HUES64 (cell line): ENCODE measurements around the gene NUDT16.
"Not testable (repeated sequence)": the region's sequence is repeated elsewhere in the genome, so short reads cannot be mapped to it uniquely, and the experiment has no call there.

ENCODE experiments used
- H3K27ac ChIP-seq: 2 replicates; pipeline ENCODE4 v1.7.0; 2013; ENCODE audit warnings: low read depth, low read length, inconsistent platforms
- H3K27me3 ChIP-seq: 2 replicates; pipeline ENCODE4 v1.6.1; 2013; ENCODE audit warnings: mild to moderate bottlenecking, low read length; ENCODE audit not compliant: insufficient read depth
- H3K36me3 ChIP-seq: 2 replicates; pipeline ENCODE4 v1.6.1; 2013; ENCODE audit warnings: mild to moderate bottlenecking, low read length; ENCODE audit not compliant: insufficient read depth
- H3K4me1 ChIP-seq: 2 replicates; pipeline ENCODE4 v1.6.1; 2013; ENCODE audit warnings: mild to moderate bottlenecking, low read length, moderate library complexity; ENCODE audit not compliant: insufficient read depth
- H3K4me3 ChIP-seq: 2 replicates; pipeline ENCODE4 v1.5.1; 2013; ENCODE audit warnings: mild to moderate bottlenecking, low read length, moderate library complexity
- H3K9ac ChIP-seq: 2 replicates; pipeline ENCODE4 v1.6.1; 2013; ENCODE audit warnings: mild to moderate bottlenecking, low read depth, low read length
- H3K9me3 ChIP-seq: 2 replicates; pipeline ENCODE4 v1.6.1; 2013; ENCODE audit warnings: low read depth, low read length; ENCODE audit not compliant: insufficient read depth
- WGBS: fragments of 150-250, 120-280 bp; methylation state at CpG from one replicate; pipeline ENCODE4 v1.1.7; 2013; ENCODE audit warnings: missing lambda C conversion rate; 5-methylcytosine and 5-hydroxymethylcytosine counted together

Gene NUDT16

DNA sequence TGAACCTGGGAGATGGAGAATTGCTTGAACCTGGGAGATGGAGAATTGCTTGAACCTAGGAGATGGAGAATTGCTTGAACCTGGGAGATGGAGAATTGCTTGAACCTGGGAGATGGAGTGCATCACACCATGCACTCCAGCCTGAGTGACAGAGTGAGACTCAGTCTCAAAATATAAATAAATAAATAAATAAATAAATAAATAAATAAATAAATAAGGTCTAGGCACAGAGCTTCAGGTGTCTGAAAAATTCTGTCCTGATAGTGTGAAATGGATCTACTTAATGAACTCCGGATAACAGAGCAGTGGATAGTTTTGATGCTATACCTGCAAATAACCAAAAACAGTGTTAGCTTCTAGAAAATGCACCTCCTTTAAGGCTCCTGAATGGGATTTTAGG, 24.3 kb upstream of the NUDT16 start:
- H3K36me3 ChIP-seq = no peaks in the 10 kb centered on the region
- H3K4me3 ChIP-seq = no peak overlapping the region
- H3K9me3 ChIP-seq = no peaks in the 10 kb centered on the region
- WGBS = 93% methylated on average over 1 of the region's 1 CpG
- no peaks in the 10 kb centered on the region for H3K27me3 ChIP-seq
- no peak overlapping the region for H3K9ac ChIP-seq
- no peak overlapping the region for H3K27ac ChIP-seq
- peaks cover 6% of the 10 kb centered on the region; the same call in 1 of the 2 replicates for H3K4me1 ChIP-seq

DNA sequence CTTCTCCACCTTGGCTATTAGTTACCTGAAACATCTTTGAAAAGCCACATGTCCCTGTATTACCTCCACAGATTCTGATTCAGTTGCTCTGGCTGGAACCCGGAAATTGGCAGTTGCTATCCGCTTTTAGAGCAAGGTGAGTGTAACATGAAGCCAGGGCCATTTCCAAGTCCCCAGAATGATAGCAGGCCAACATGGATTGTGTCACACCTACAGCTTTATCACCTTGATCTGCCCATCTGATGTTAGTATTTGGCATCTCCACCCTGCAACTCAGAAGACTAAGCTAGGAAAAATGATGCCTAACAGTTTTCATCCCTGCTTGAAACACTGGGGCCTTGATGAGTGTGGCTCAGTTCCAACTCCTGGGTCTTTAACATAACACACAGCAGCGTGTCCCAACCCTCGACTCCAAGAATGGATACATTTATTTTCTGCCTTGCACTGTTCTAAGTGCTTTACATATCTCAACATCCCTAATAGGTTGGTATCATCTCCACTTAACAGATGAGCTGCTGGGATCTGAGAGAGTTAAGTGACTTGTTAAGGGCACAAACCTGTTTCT, 21.3 kb upstream of the NUDT16 start:
- Histone ChIP-seq H3K36me3 (no peaks in the 10 kb centered on the region), H3K4me1 (0 out of 2 replicates have a peak, but pooled peaks cover 3% of the 10 kb centered on the region), H3K4me3 (no peak overlapping the region), H3K27me3 (no peaks in the 10 kb centered on the region), H3K9ac (no peak overlapping the region), H3K27ac (no peak overlapping the region), H3K9me3 (no peaks in the 10 kb centered on the region)
- 96% methylated on average over 4 of the region's 4 CpGs for WGBS

DNA sequence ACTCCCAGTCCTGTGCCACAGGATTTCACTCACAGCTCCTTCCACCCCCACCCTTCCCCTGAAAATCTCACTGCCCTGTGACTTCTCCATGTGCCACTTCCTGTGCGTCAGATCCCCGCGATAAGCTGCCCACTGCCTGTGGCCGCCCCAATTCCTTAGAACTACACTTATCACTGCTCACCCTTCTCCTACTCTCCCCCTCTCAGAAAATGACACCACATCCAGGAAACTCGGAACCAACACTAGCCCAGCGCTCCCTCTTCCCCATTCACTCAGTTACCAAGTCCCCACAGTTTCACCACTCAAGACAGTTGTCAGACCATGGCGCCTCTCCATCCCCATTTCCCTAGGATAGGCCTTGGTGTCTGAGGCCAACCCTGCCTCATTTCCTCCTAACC, 20.5 kb upstream of the NUDT16 start:
- peak overlapping the region; percentile 73 for H3K4me3 ChIP-seq
- H3K9ac ChIP-seq, H3K36me3 ChIP-seq, H3K4me1 ChIP-seq, H3K27me3 ChIP-seq, H3K27ac ChIP-seq, H3K9me3 ChIP-seq: not testable (repeated sequence)
- WGBS = 88% methylated on average over 7 of the region's 7 CpGs

DNA sequence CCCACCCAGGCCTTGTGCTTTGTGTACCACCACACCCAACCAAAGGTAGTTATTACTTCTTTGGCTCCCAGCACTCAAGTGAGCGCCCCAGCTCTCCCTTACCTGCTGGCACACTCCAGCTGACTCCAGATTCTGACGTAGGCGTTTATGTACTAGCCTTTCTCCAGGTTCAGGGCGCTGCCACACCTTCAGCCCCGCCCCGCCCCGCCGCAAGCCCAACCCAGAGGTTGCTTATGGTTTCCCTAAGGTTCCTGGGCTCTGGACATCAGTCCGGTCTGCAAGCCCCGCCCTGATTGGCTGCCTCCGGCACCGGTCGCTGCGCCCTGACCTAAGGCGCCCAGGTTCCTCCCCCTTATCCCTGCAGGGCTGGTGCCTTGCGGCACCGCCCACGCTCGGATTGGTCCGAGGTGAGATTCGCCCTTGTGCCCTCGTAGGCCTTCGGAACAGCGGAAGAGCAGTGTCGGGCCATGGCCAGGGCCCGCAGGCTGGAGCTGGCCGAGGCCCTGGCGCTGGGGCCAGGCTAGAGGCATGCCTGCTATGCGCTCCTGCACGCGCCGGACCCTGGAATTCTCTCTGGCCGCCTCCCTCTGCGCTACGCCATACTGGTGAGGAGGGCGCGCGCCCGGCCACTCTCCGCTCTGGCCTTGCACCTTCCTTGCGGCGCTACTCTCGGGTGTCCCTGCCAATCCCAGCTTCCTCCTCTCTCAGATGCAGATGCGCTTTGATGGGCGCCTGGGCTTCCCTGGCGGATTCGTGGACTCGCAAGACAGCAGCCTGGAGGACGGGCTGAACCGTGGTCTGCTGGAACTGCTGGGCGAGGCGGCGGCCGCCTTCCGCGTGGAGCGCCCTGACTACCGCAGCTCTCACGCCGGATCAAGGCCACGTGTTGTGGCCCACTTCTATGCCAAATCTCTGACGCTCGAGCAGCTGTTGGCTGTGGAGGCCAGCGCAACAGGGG, 19.8 kb upstream of the NUDT16 start:
- Histone ChIP-seq H3K27me3 (no peaks in the 10 kb centered on the region), H3K9ac (peak overlapping the region; percentile 85), H3K4me3 (peak overlapping the region; percentile 73), H3K27ac (peak overlapping the region; percentile 74), H3K4me1 (0 out of 2 replicates have a peak, but pooled peaks cover 3% of the 10 kb centered on the region), H3K36me3 (no peaks in the 10 kb centered on the region; the same call in 1 of the 2 replicates), H3K9me3 (no peaks in the 10 kb centered on the region)
- WGBS = 10% methylated on average over 64 of the region's 64 CpGs

DNA sequence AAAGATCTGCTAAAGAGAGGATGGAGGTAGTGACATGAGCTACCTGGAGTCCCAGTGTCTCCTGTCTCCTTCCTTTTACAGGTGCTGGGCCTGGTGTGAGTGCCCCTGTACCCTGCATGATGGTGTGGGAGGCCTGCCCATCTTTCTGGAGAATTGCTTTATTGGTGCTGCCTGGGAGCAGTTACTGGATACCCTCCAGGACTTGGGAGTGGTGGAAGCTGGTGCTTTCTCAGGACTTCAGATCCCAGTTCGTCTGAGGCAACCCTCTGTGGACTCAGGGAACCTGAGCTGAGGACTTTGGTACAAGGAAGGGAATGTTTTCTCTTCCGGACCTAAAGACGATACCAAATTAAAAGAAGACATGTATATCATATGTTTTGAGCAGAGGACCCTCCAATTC, 18.3 kb upstream of the NUDT16 start:
- H3K27ac ChIP-seq = no peak overlapping the region
- H3K4me3 ChIP-seq = no peak overlapping the region
- H3K4me1 ChIP-seq = 0 out of 2 replicates have a peak, but pooled peaks cover 3% of the 10 kb centered on the region
- no peak overlapping the region for H3K9ac ChIP-seq
- WGBS = 91% methylated on average over 1 of the region's 3 CpGs
- no peaks in the 10 kb centered on the region; the same call in 1 of the 2 replicates for H3K36me3 ChIP-seq
- H3K27me3 ChIP-seq = no peaks in the 10 kb centered on the region
- H3K9me3 ChIP-seq = peaks cover 8% of the 10 kb centered on the region; the same call in 1 of the 2 replicates

GRCh38 chr3:131370935-131371687, 10.5 kb upstream of the NUDT16 start:
- Histone ChIP-seq H3K4me1 (no peaks in the 10 kb centered on the region), H3K9me3 (peaks cover 8% of the 10 kb centered on the region; the same call in 1 of the 2 replicates), H3K27me3 (no peaks in the 10 kb centered on the region), H3K9ac (no peak overlapping the region), H3K4me3 (no peak overlapping the region), H3K36me3 (peaks cover 7% of the 10 kb centered on the region), H3K27ac (no peak overlapping the region)
- WGBS = 95% methylated on average over 10 of the region's 10 CpGs

GRCh38 chr3:131371688-131372066, 9.9 kb upstream of the NUDT16 start:
- H3K9ac ChIP-seq = no peak overlapping the region
- no peaks in the 10 kb centered on the region for H3K27me3 ChIP-seq
- no peak overlapping the region for H3K4me3 ChIP-seq
- 96% methylated on average over 2 of the region's 2 CpGs for WGBS
- H3K27ac ChIP-seq = no peak overlapping the region
- no peaks in the 10 kb centered on the region for H3K4me1 ChIP-seq
- H3K9me3 ChIP-seq = peaks cover 8% of the 10 kb centered on the region; the same call in 1 of the 2 replicates
- H3K36me3 ChIP-seq = peaks cover 7% of the 10 kb centered on the region

GRCh38 chr3:131374741-131375140, 6.8 kb upstream of the NUDT16 start:
- Histone ChIP-seq H3K36me3 (peaks cover 7% of the 10 kb centered on the region; the same call in 1 of the 2 replicates), H3K27ac (no peak overlapping the region), H3K9ac (no peak overlapping the region), H3K9me3 (no peaks in the 10 kb centered on the region; the same call in 1 of the 2 replicates), H3K27me3 (no peaks in the 10 kb centered on the region), H3K4me1 (no peaks in the 10 kb centered on the region), H3K4me3 (no peak overlapping the region)
- WGBS = 100% methylated on average over 2 of the region's 2 CpGs

GRCh38 chr3:131380821-131381444, 641 bp upstream of the NUDT16 start:
- H3K27me3 ChIP-seq, H3K4me1 ChIP-seq, H3K27ac ChIP-seq, H3K9me3 ChIP-seq: not testable (repeated sequence)
- Histone ChIP-seq H3K36me3 (peaks cover 14% of the 10 kb centered on the region), H3K4me3 (peak overlapping the region; percentile 92), H3K9ac (peak overlapping the region; percentile 76)
- WGBS = 21% methylated on average over 16 of the region's 16 CpGs

DNA sequence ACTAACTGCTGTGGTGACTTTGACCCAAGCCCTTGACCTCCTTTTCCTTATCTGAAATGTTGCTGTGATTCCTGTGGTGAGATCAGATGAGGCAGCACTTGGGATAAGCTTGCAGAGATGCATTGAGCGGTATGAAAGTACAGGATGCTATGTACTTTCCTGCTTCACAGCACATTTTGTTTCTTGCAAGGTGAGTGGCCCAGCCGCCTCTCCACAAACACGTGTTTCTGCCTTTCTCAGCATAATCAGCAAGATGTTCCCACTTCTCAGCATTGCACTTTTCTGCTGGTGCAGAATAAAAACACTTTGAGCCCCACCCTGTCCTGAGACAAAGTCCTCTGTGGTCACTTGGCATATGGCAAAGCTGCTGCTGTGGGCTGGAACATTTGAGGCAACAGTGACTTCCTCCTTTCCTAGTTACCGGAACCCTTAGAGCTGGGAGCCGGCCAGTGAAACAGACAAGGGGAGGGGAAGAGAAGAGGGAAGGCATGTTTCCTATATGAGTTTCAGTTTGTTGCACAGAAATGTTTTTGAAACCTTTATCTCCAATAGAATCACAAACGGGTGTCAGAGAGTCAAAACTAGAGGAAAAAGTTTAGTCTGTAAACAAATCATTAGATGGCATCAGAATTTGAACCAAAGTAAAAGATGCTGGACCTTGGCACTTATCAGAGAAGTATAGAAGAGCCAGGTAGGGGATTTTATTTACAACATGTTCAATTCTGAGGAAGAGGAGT, 5.0 kb downstream of the NUDT16 start:
- Histone ChIP-seq H3K27me3 (no peaks in the 10 kb centered on the region), H3K36me3 (peaks cover 18% of the 10 kb centered on the region), H3K4me3 (no peak overlapping the region), H3K9me3 (no peaks in the 10 kb centered on the region), H3K27ac (no peak overlapping the region), H3K4me1 (no peaks in the 10 kb centered on the region), H3K9ac (no peak overlapping the region)
- 95% methylated on average over 6 of the region's 6 CpGs for WGBS
